Body of pancreas (tissue), 4 donors: ENCODE results near the gene SLX4IP. TPM values are rescaled to one million over a fixed set of nuclear protein-coding genes. Genes with fewer than 3 reads are reported as not detected.

Source experiments
- ATAC-seq: fragments of 150-250 bp; one replicate; pipeline ENCODE4 v1.9.1; 2016
- DNase-seq, 4 donors: peaks; one replicate each; pipeline ENCODE4 v3.0.0-alpha.2; 2019
- H3K27ac ChIP-seq, 4 donors: fragments of 200-600 bp; sonication (generic); 1 replicate in 3 of 4; 2 replicates in 1 of 4; pipeline versions ENCODE4 v1.5.1 to v1.6.1; 2016 to 2019; ENCODE audit warnings: mild to moderate bottlenecking in 1 of 4, mixed read lengths in 1 of 4, moderate library complexity in 1 of 4
- H3K27me3 ChIP-seq, 2 donors: fragments of 200-600 bp; sonication (generic); one replicate each; pipeline ENCODE4 v1.6.0; 2016; ENCODE audit warnings: mild to moderate bottlenecking in 1 of 2
- H3K36me3 ChIP-seq, 2 donors: fragments of 200-600 bp; sonication (generic); replicated peaks in 1 of 2; 2 replicates each; pipeline ENCODE4 v1.5.1; 2016; ENCODE audit warnings: low read depth in 2 of 2; ENCODE audit not compliant: insufficient read depth in 1 of 2
- H3K4me1 ChIP-seq: fragments of 200-600 bp; sonication (generic); one replicate; pipeline ENCODE4 v1.6.0; 2016
- H3K4me3 ChIP-seq, 2 donors: fragments of 200-600 bp; sonication (generic); 1 replicate in 1 of 2; 2 replicates in 1 of 2; pipeline ENCODE4 v1.5.1; 2016 to 2019
- H3K9me3 ChIP-seq, 3 donors: fragments of 200-600 bp; sonication (generic); 1 replicate in 2 of 3; 2 replicates in 1 of 3; pipeline ENCODE4 v1.5.1; 2016
- CTCF ChIP-seq, 7 experiments: fragments of 450-650 bp in 4 of 7; fragments of 200-600 bp in 3 of 7; sonication (generic) in 3 of 7; IDR thresholded peaks; one replicate each; pipeline ENCODE4 v1.5.1; 2016 to 2019; ENCODE audit warnings: antibody characterized with exemption in 7 of 7
- POLR2A ChIP-seq, 3 donors: fragments of 450-650 bp; IDR thresholded peaks; one replicate each; pipeline ENCODE4 v1.6.1; 2016; ENCODE audit warnings: antibody characterized with exemption in 3 of 3, mild to moderate bottlenecking in 2 of 3
- WGBS, 2 donors: methylation state at CpG; one replicate each; pipeline ENCODE4 v1.1.5; 2017; 5-methylcytosine and 5-hydroxymethylcytosine counted together
- intact Hi-C: fragments of 100-400 bp; cut with DNase I; formaldehyde crosslinking; loops from one replicate; pipeline ENCODE4 v1.15.1; 2023
- total RNA-seq, 2 donors: library from RNA; depleted of rRNA; stranded (reverse); fragments of >200 nt; gene quantifications; one replicate each; pipeline ENCODE4 v1.1.0, GENCODE V29; 2016

SLX4IP gene
- total RNA-seq, 2 donors from 2014 or later: 4.3 to 4.7 TPM

GRCh38 chr20:10654630-10655029, 219.5 kb downstream of the SLX4IP start:
- ATAC-seq: peak; percentile 89
- Histone ChIP-seq H3K4me3 (no peak overlapping the region), H3K9me3 (no peaks in the 10 kb centered on the region), H3K27ac (peak overlapping the region; percentile 62 to 82 (median 76)), H3K4me1 (peaks cover 79% of the 10 kb centered on the region), H3K27me3 (no peaks in the 10 kb centered on the region), H3K36me3 (peaks cover 0 to 22% of the 10 kb centered on the region in 2 donors)
- peak; percentile 75 to 89 (median 81) for DNase-seq
- WGBS, 2 donors: 10 to 12% methylated on average over 7 of the region's 7 CpGs
- TF ChIP-seq POLR2A (IDR thresholded peaks at IDR 0.05) (peak in 1 of 3 donors; percentile 15), CTCF (IDR thresholded peaks at IDR 0.05) (no peak)
- intact Hi-C loops: no loop called here

DNA sequence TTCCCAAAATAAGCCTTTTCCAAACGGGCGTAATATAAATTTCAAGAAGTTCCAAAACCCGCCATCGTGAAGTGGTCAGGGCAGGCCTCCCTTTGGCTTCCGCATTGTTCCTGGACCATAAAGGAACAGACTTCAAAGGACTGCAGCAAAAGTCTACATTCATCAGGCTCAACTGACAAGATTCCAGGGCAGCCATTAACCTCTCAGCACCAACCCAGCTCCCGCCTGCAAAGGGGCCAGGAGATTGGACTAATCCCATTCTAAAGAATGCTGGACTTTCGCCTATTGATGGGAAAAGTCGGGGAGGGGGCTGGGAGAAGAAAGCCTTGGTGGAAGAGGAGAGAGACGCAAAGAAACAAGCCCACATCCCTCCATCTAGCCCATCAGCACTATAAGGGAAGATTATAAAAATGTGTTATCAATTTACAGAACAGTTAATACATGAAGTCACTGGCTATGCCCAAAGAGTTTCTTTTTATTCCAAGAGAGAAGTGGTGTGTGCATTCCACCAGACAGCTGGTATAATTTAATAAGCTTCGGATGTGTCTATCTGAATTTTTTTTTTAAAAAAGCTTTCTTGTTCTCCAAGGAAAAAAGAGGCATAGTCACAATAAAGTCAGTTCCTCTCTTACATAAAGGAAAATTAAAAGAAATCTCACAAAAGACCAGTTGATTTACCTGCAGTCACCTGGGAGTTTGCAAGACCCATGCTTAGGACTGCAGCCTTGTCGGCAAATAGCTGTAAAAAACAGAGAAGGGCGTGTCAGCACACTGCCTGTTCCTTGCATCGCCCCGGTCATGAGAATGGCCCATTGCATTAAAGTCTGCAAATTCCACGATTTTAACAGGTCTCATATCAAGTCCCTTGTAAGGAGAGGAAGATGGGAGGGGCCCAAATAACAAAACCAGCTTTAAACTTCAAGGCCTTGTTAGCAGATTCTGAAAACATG, 220.9 kb downstream of the SLX4IP start:
- no peak for ATAC-seq
- Histone ChIP-seq H3K4me1 (peaks cover 92% of the 10 kb centered on the region), H3K27ac (peak overlapping the region in 3 of 4 donors; percentile 62 to 79 (median 73)), H3K36me3 (peaks cover 0 to 10% of the 10 kb centered on the region in 2 donors), H3K27me3 (no peaks in the 10 kb centered on the region), H3K9me3 (no peaks in the 10 kb centered on the region), H3K4me3 (no peak overlapping the region)
- WGBS, 2 donors: 70 to 77% methylated on average over 15 of the region's 15 CpGs
- TF ChIP-seq POLR2A (IDR thresholded peaks at IDR 0.05) (no peak), CTCF (IDR thresholded peaks at IDR 0.05) (no peak)
- no peak for DNase-seq
- intact Hi-C loops: no loop called here

DNA sequence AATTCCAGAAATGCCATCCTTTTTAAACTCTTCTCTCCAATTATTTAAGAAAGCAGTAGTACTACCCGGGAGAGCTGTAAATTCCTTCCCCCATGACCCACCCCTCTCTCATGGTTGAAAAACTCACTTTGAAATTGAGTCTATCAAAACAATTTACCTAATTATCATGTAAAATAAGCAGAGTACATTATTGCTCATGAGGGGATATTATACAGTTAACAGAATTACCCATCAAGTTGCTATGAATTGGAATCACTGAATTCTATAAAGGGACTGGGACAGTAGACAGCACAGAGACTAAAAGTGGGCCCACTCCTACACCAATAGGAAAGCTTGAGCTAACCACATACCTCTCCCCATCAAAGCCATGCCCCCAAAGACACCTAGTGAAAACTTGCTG, 222.3 kb downstream of the SLX4IP start:
- Histone ChIP-seq H3K27ac (peak overlapping the region; percentile 21 to 73 (median 51)), H3K27me3 (no peaks in the 10 kb centered on the region), H3K4me1 (peaks cover 95% of the 10 kb centered on the region), H3K9me3 (no peaks in the 10 kb centered on the region), H3K36me3 (peaks cover 0 to 3% of the 10 kb centered on the region in 2 donors), H3K4me3 (no peak overlapping the region)
- WGBS, 2 donors: 77 to 78% methylated on average over 1 of the region's 1 CpG
- ATAC-seq (no peak), DNase-seq (no peak)
- TF ChIP-seq CTCF (IDR thresholded peaks at IDR 0.05): no peak
- intact Hi-C loops: no loop called here

DNA sequence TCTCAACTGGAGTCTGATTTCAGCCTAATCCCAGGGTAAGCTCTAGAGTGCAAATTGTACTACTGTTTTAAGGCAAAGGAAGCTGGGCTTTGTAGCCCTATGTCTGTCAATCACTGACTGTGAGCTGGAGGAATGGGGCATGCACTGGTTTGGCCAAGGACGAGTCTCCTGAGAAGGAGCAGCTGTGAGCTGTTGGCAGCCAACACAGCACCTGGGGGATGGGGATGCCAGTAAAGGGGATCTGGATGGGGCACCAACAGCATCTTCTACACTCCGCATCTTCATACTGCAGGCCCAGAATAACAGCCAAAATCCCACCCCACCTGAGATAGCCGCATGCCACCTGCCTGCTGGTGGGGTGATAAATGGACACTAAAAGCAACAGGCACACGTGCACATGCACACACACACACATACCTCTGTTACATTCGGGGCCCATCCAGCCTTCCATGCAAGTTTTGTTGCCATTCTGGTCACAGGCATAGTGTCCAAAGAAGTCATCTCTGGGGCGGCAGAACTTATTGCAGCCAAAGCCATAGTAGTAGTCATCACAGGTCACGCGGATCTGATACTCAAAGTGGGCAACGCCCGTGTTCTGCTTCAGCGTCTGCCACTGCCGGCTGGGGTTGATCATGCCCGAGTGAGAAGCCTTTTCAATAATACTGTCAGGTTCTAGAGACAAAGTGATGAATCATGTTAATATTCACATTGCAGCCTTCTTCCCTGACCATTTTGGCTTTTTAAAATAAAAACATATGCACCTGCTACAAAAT, 223.1 kb downstream of the SLX4IP start:
- intact Hi-C loops: no loop called here
- Histone ChIP-seq H3K27me3 (no peaks in the 10 kb centered on the region), H3K27ac (peak overlapping the region; percentile 21 to 73 (median 51)), H3K36me3 (peaks cover 0 to 3% of the 10 kb centered on the region in 2 donors), H3K4me1 (peaks cover 95% of the 10 kb centered on the region), H3K9me3 (no peaks in the 10 kb centered on the region), H3K4me3 (no peak overlapping the region)
- DNase-seq (peak; percentile 65 to 86 (median 78)), ATAC-seq (peak; percentile 48)
- no peak for TF ChIP-seq CTCF (IDR thresholded peaks at IDR 0.05)
- no peak for TF ChIP-seq POLR2A (IDR thresholded peaks at IDR 0.05)
- WGBS, 2 donors: 62 to 71% methylated on average over 11 to 13 of the region's 13 CpGs
